Activated T-cell treated with anti-CD3 and anti-CD28 coated beads for 4 hours (primary cell): ENCODE results near the gene ADSL.
A peak's percentile ranks its signal among the peaks of the same experiment; 100 is the strongest.
"Not testable (repeated sequence)": the region's sequence is repeated elsewhere in the genome, so short reads cannot be mapped to it uniquely, and the experiment has no call there.

ENCODE experiments used
- DNase-seq: peaks from one replicate; pipeline ENCODE4 v3.0.0-alpha.2; 2020

ADSL gene

GRCh38 chr22:40374567-40374966 is 28.3 kb downstream of the ADSL start:
- DNase-seq: no peak

- no peak for DNase-seq
Measured at GRCh38 chr22:40376149-40376548, 29.8 kb downstream of the ADSL start.

GRCh38 chr22:40377931-40378330 is 31.6 kb downstream of the ADSL start:
- no peak for DNase-seq

GRCh38 chr22:40378448-40378847 is 32.1 kb downstream of the ADSL start:
- DNase-seq: not testable (repeated sequence)

GRCh38 chr22:40381461-40381860 is 35.2 kb downstream of the ADSL start:
- DNase-seq: no peak

GRCh38 chr22:40383905-40384304 is 37.6 kb downstream of the ADSL start:
- DNase-seq: no peak

- DNase-seq: no peak
Measured at GRCh38 chr22:40385036-40385782, 38.9 kb downstream of the ADSL start.

- no peak for DNase-seq
Measured at GRCh38 chr22:40387746-40388145, 41.4 kb downstream of the ADSL start.

- DNase-seq: no peak
Measured at GRCh38 chr22:40388231-40388630, 41.9 kb downstream of the ADSL start.

GRCh38 chr22:40391417-40391816 is 45.1 kb downstream of the ADSL start:
- DNase-seq: no peak

- no peak for DNase-seq
Measured at GRCh38 chr22:40392618-40393017, 46.3 kb downstream of the ADSL start.

- no peak for DNase-seq
Measured at GRCh38 chr22:40394607-40395006, 48.3 kb downstream of the ADSL start.

GRCh38 chr22:40395607-40396006 is 49.3 kb downstream of the ADSL start:
- no peak for DNase-seq

- DNase-seq: no peak
Measured at GRCh38 chr22:40396882-40397281, 50.6 kb downstream of the ADSL start.

- DNase-seq: no peak
Measured at GRCh38 chr22:40397396-40397795, 51.1 kb downstream of the ADSL start.

- DNase-seq: no peak
Measured at GRCh38 chr22:40399621-40400020, 53.3 kb downstream of the ADSL start.

GRCh38 chr22:40400159-40400558 is 53.9 kb downstream of the ADSL start:
- DNase-seq: no peak

- peak; percentile 36 for DNase-seq
Measured at GRCh38 chr22:40401532-40401931, 55.2 kb downstream of the ADSL start.

- DNase-seq: no peak
Measured at GRCh38 chr22:40401981-40402406, 55.7 kb downstream of the ADSL start.

- DNase-seq: no peak
Measured at GRCh38 chr22:40403141-40403540, 56.8 kb downstream of the ADSL start.

GRCh38 chr22:40403651-40404050 is 57.4 kb downstream of the ADSL start:
- no peak for DNase-seq

- DNase-seq: no peak
Measured at GRCh38 chr22:40404251-40405177, 58.2 kb downstream of the ADSL start.

- no peak for DNase-seq
Measured at GRCh38 chr22:40405178-40406062, 59.1 kb downstream of the ADSL start.
